Measurements from ENCODE around the gene JOSD1. TPM values are rescaled to one million over a fixed set of nuclear protein-coding genes. Genes with fewer than 3 reads are reported as not detected.
"Not testable (repeated sequence)": the region's sequence is repeated elsewhere in the genome, so short reads cannot be mapped to it uniquely, and the experiment has no call there.

Gene JOSD1
- total and polyA plus RNA-seq, 2 donors (not counting 1 experiment from before 2014, with no cell fraction given), result 40.5 to 59.1 TPM

DNA sequence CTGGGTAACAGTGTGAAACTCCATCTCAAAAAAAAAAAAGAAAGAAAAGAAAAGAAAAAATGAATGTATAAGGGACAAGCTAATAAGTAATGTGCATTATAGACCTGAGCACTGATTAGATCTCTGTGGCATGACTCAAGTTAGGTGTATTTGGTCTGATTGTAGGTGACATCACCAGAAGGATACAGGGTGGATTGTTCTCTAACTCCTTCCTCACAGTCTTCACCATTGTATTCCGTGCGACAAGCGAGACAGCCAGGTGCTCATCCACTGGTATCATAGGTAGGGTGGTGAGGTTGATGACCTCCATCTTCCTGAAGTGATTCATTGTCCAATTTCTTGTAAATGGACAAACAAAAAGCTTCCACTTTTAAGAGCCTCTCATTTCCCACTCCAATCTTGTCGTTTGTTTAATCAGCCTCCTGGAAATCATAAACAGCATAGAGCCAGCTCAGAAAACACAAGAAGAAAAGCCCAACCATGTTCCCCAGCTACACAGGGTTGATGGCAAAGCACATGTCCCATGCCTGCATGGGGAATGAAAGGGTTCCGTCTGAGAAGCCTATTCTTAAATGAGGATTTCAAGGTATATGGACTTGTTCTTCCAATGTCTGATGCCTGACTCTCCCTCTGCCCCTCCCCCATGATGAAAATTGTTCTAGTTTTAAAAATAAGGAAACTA, 50.8 kb downstream of the JOSD1 start:
- Histone ChIP-seq H3K9ac (ENCODE audit: insufficient read depth, low read length) (no peak overlapping the region), H3K27ac (ENCODE audit: insufficient read depth, low read length) (no peak overlapping the region), H2AFZ (ENCODE audit: low read length) (no peak overlapping the region), H3K79me2 (ENCODE audit: control insufficient read depth, insufficient read depth, low read length) (no peaks in the 10 kb centered on the region), H3K4me2 (ENCODE audit: extremely low read depth, insufficient read depth, low read length) (no peak overlapping the region), H3K9me3 (ENCODE audit: control insufficient read depth, insufficient read depth, low read depth, low read length) (no peaks in the 10 kb centered on the region), H4K20me1 (ENCODE audit: control insufficient read depth, extremely low read depth, insufficient read depth, low read length) (no peaks in the 10 kb centered on the region), H3K4me1 (ENCODE audit: control insufficient read depth, extremely low read depth, insufficient read depth, low read length) (no peaks in the 10 kb centered on the region), H3K36me3 (ENCODE audit: control insufficient read depth, insufficient read depth, low read length) (no peaks in the 10 kb centered on the region), H3K27me3 (ENCODE audit: control insufficient read depth, insufficient read depth, low read length) (no peaks in the 10 kb centered on the region), H3K4me3 (replicated peaks in 1 of 4; ENCODE audit: control extremely low read depth in 1 of 4, insufficient read depth in 1 of 4, low read depth in 3 of 4, low read length in 4 of 4) (no peak overlapping the region)
- TF ChIP-seq, protein P1, sequence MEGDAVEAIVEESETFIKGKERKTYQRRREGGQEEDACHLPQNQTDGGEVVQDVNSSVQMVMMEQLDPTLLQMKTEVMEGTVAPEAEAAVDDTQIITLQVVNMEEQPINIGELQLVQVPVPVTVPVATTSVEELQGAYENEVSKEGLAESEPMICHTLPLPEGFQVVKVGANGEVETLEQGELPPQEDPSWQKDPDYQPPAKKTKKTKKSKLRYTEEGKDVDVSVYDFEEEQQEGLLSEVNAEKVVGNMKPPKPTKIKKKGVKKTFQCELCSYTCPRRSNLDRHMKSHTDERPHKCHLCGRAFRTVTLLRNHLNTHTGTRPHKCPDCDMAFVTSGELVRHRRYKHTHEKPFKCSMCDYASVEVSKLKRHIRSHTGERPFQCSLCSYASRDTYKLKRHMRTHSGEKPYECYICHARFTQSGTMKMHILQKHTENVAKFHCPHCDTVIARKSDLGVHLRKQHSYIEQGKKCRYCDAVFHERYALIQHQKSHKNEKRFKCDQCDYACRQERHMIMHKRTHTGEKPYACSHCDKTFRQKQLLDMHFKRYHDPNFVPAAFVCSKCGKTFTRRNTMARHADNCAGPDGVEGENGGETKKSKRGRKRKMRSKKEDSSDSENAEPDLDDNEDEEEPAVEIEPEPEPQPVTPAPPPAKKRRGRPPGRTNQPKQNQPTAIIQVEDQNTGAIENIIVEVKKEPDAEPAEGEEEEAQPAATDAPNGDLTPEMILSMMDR (conservative IDR thresholded peaks at IDR 0.05 in 1 of 2, IDR thresholded peaks at IDR 0.05 in 1 of 2; ENCODE audit: low read depth in 1 of 2, low read length in 2 of 2), result no peak
- no peak for TF ChIP-seq EZH2 (IDR thresholded peaks at IDR 0.05; ENCODE audit: low read length, missing control alignments)
- no peak for DNase-seq (ENCODE audit: low read depth in 2 of 2)

DNA sequence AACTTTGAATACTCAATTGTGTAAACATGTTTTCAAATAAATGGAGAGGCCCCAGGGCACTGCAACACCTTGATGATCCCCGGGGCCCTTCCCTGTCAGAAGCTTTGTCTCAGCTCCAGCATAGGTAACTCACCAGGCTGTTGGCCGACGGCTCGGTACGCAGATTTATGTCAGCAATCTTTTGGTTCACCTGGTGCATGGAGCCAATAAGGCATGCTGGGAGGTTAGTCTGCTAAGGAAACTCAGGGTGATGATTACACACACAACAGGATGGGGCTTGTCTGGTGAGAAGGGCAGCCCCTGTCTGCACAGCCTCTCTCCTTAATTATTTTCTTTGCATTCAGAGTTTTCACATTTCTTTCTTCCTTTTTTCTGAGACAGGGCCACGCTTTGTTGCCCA, 55.3 kb downstream of the JOSD1 start:
- H3K36me3 ChIP-seq (ENCODE audit: control insufficient read depth, insufficient read depth, low read length), result no peaks in the 10 kb centered on the region
- H3K9me3 ChIP-seq (ENCODE audit: control insufficient read depth, insufficient read depth, low read depth, low read length), result no peaks in the 10 kb centered on the region
- no peak overlapping the region for H3K4me2 ChIP-seq (ENCODE audit: extremely low read depth, insufficient read depth, low read length)
- H3K4me1 ChIP-seq (ENCODE audit: control insufficient read depth, extremely low read depth, insufficient read depth, low read length), result no peaks in the 10 kb centered on the region
- no peaks in the 10 kb centered on the region for H3K79me2 ChIP-seq (ENCODE audit: control insufficient read depth, insufficient read depth, low read length)
- no peak overlapping the region for H2AFZ ChIP-seq (ENCODE audit: low read length)
- no peak overlapping the region for H3K4me3 ChIP-seq (replicated peaks in 1 of 4; ENCODE audit: control extremely low read depth in 1 of 4, insufficient read depth in 1 of 4, low read depth in 3 of 4, low read length in 4 of 4)
- no peaks in the 10 kb centered on the region for H3K27me3 ChIP-seq (ENCODE audit: control insufficient read depth, insufficient read depth, low read length)
- no peak for DNase-seq (ENCODE audit: low read depth in 2 of 2)
- H3K9ac ChIP-seq (ENCODE audit: insufficient read depth, low read length), result no peak overlapping the region
- no peak for TF ChIP-seq EZH2 (IDR thresholded peaks at IDR 0.05; ENCODE audit: low read length, missing control alignments)
- TF ChIP-seq, protein P1 (conservative IDR thresholded peaks at IDR 0.05 in 1 of 2, IDR thresholded peaks at IDR 0.05 in 1 of 2; ENCODE audit: low read depth in 1 of 2, low read length in 2 of 2), result no peak
- H3K27ac ChIP-seq (ENCODE audit: insufficient read depth, low read length), result no peak overlapping the region
- H4K20me1 ChIP-seq (ENCODE audit: control insufficient read depth, extremely low read depth, insufficient read depth, low read length), result no peaks in the 10 kb centered on the region

DNA sequence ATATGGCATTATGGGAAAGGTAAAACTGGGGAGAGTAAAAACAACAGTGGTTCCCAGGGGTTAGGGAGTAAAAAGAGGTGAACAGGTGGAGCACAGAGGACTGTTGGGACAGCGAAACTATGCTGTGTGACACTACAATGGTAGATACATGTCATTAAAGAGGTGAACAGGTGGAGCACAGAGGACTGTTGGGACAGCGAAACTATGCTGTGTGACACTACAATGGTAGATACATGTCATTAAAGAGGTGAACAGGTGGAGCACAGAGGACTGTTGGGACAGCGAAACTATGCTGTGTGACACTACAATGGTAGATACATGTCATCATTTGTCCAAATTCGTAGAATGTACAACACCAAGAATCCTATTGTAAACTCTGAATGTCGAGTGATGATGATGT, 56.5 kb downstream of the JOSD1 start:
- not testable (repeated sequence) for H3K27ac ChIP-seq (ENCODE audit: insufficient read depth, low read length); H3K4me2 ChIP-seq (ENCODE audit: extremely low read depth, insufficient read depth, low read length); H3K79me2 ChIP-seq (ENCODE audit: control insufficient read depth, insufficient read depth, low read length); DNase-seq (ENCODE audit: low read depth in 2 of 2); H3K4me1 ChIP-seq (ENCODE audit: control insufficient read depth, extremely low read depth, insufficient read depth, low read length); H3K9ac ChIP-seq (ENCODE audit: insufficient read depth, low read length); H3K36me3 ChIP-seq (ENCODE audit: control insufficient read depth, insufficient read depth, low read length); H4K20me1 ChIP-seq (ENCODE audit: control insufficient read depth, extremely low read depth, insufficient read depth, low read length); H2AFZ ChIP-seq (ENCODE audit: low read length); H3K9me3 ChIP-seq (ENCODE audit: control insufficient read depth, insufficient read depth, low read depth, low read length); H3K4me3 ChIP-seq (replicated peaks in 1 of 4; ENCODE audit: control extremely low read depth in 1 of 4, insufficient read depth in 1 of 4, low read depth in 3 of 4, low read length in 4 of 4); H3K27me3 ChIP-seq (ENCODE audit: control insufficient read depth, insufficient read depth, low read length)
